Memory B cell (primary cell): Measurements from ENCODE around the gene CNTN4.

Experiments
- ATAC-seq: fragments of 150-1000 bp; cut with Tn5 transposase; 2 replicates; pipeline ENCODE4 v1.10.0; 2021; ENCODE audit warnings: low read depth, mild to moderate bottlenecking, moderate library complexity
- DNase-seq, 2 donors: peaks; one replicate each; pipeline ENCODE4 v3.0.0; 2022; ENCODE audit warnings: low spot score in 2 of 2
- H3K27ac Mint-ChIP-seq: one replicate; pipeline ENCODE4 v1.8.0; 2022; ENCODE audit warnings: mild to moderate bottlenecking, moderate library complexity, mixed read lengths
- H3K27me3 Mint-ChIP-seq: one replicate; pipeline ENCODE4 v1.8.0; 2022; ENCODE audit warnings: mixed read lengths
- H3K36me3 Mint-ChIP-seq: one replicate; pipeline ENCODE4 v1.8.0; 2022; ENCODE audit warnings: mild to moderate bottlenecking, mixed read lengths
- H3K4me1 Mint-ChIP-seq: one replicate; pipeline ENCODE4 v1.8.0; 2022; ENCODE audit warnings: mixed read lengths
- H3K4me3 Mint-ChIP-seq: one replicate; pipeline ENCODE4 v1.8.0; 2022; ENCODE audit warnings: mild to moderate bottlenecking, moderate library complexity, mixed read lengths
- H3K9me3 Mint-ChIP-seq: one replicate; pipeline ENCODE4 v1.8.0; 2022; ENCODE audit warnings: mixed read lengths

The CNTN4 gene

DNA sequence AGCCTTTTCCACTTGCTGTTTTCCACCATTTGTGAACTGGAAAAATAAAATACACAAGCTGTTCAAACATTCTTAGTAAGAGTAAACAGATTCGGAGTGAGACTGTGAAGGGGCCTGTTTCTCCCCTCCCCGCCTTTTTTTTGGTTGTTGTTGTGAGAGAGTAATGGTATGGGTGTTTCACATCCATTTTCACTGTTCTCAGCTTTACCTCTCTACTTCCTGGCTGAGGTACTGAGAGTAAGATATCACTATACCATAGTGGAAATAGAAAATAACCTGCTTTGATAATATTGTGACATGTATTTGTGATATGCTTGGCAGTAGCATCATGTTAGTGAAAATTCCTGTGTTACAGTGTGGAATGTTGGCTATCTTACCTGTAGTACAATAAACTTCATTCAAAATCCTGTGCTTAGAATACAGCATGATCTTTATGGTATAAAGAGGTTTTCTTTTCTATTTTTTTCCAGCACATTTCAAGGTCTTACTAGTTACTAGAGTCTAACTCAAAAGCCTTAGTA lies 12.0 kb downstream of the CNTN4 start:
- H3K27ac Mint-ChIP-seq, result no peak overlapping the region
- no peaks in the 10 kb centered on the region for H3K4me1 Mint-ChIP-seq
- H3K9me3 Mint-ChIP-seq, result peaks cover 8% of the 10 kb centered on the region
- peaks cover 1% of the 10 kb centered on the region for H3K27me3 Mint-ChIP-seq
- H3K36me3 Mint-ChIP-seq, result peaks cover 2% of the 10 kb centered on the region
- H3K4me3 Mint-ChIP-seq, result no peak overlapping the region
- no peak for ATAC-seq
- DNase-seq, result no peak

DNA sequence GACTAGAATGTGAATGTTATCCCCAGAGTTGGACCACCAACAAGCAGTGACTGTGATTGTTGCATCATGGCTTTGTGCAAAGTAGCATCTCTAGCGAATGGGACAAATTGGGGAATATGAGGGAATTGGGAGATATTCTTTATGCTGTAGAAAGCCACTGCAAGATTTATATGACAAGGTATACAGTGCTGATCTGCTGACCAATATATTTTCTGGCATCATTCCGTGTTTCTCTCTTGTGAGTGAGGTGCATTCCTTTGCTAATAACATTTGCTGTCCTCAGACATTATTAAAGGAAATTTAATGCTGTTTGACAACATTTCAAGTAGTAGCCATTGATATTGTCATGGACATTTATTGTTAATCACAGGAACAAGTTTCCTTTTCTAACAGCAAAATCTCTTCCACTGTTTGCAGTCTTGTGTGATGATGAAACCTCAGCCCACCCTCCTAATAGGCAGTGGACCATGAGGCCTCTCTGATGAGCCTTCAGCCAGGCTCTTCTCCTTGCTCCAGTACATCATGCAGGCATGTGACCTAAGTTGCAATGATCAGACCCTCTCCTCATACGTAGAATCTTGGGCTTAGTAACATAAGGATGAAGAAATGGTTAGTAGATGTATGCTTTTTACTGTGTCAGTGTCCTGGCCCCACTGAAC lies 16.1 kb downstream of the CNTN4 start:
- Mint-ChIP-seq H3K36me3 (no peaks in the 10 kb centered on the region), H3K4me1 (no peaks in the 10 kb centered on the region), H3K4me3 (no peak overlapping the region), H3K27me3 (peaks cover 1% of the 10 kb centered on the region), H3K9me3 (peaks cover 1% of the 10 kb centered on the region), H3K27ac (no peak overlapping the region)
- DNase-seq (no peak), ATAC-seq (no peak)

DNA sequence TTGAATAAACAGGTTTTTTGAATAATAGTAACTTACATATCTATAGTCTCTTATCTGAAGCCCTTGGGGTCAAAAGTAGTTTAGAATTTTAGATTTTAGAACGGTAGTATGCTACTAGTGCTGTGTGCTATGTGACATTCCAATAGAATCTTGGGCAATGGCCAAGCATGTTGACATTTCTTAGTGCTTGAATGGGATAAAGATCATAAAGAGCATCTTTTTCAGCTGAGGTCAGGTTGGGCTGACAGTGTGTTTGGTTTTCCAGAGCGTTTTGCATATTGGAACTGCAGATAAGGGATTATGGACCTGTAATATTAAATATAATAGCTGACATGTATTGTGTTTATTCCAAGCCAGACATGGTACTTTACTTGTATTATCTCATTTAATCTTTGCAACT lies 32.1 kb downstream of the CNTN4 start:
- DNase-seq (no peak), ATAC-seq (no peak)
- Mint-ChIP-seq H3K27ac (no peak overlapping the region), H3K36me3 (no peaks in the 10 kb centered on the region), H3K27me3 (no peaks in the 10 kb centered on the region), H3K4me3 (no peak overlapping the region), H3K9me3 (no peaks in the 10 kb centered on the region), H3K4me1 (no peaks in the 10 kb centered on the region)

DNA sequence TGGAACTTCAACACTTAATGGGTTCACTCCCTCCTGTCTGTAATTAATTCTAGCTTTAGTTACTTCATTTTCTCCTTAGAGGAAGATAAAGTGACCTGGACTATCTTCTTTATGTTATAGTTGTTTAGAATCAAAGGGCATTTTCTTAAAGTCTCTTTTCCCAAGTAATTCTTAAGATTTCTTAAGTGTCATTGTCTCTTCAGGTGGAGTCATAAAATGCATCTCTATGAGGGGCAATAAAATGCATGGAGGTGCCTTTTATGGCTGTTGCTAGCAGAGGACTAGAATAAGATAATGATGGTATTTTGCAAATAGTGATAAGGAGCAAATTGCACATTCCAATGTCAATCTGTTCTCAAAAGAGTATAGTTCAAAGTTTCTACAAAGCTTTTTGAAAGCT lies 34.5 kb downstream of the CNTN4 start:
- no peak for DNase-seq
- H3K36me3 Mint-ChIP-seq, result no peaks in the 10 kb centered on the region
- H3K9me3 Mint-ChIP-seq, result no peaks in the 10 kb centered on the region
- no peaks in the 10 kb centered on the region for H3K4me1 Mint-ChIP-seq
- H3K4me3 Mint-ChIP-seq, result no peak overlapping the region
- no peak for ATAC-seq
- no peak overlapping the region for H3K27ac Mint-ChIP-seq
- no peaks in the 10 kb centered on the region for H3K27me3 Mint-ChIP-seq

DNA sequence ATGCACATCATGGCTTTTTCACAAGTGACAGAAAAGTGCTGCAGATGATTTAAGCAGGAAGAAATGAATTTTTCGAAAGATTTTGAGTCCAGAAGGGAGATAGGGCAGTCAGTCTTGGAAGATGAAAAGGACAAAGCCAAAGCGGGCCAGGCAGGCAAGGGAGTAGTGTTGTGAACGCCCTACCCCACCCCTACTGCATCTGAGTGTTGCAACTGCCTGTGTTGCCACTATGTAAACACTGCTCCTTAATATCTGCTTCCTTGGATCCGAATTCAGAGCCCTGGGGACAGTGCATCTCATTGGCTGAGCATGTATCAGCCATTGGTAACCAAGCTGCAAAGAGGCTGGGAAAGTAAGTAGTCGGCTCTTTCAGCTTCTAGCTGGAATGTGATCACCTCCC lies 39.0 kb downstream of the CNTN4 start:
- Mint-ChIP-seq H3K4me3 (no peak overlapping the region), H3K9me3 (peaks cover 2% of the 10 kb centered on the region), H3K4me1 (no peaks in the 10 kb centered on the region), H3K27me3 (no peaks in the 10 kb centered on the region), H3K27ac (no peak overlapping the region), H3K36me3 (no peaks in the 10 kb centered on the region)
- ATAC-seq (no peak), DNase-seq (no peak)

DNA sequence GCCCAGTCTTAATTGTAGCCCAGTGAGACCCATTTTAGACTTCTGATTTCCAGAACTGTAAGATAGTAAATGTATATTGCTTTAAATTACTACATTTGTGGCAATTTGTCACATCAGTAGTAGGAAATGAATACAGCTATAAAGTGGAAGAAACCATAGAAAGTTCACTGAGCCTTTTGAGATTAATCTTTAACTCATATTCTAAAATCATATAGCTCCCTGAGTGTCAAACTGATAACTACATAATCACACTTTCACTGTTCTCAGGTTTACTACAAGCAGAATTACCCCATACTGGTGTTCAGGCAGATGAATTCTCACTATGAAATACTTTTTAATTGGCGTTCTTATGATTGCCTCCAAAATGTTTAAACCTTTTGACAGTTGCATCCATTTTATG lies 42.8 kb downstream of the CNTN4 start:
- DNase-seq (no peak), ATAC-seq (no peak)
- Mint-ChIP-seq H3K27ac (no peak overlapping the region), H3K9me3 (peaks cover 2% of the 10 kb centered on the region), H3K27me3 (no peaks in the 10 kb centered on the region), H3K4me1 (no peaks in the 10 kb centered on the region), H3K36me3 (no peaks in the 10 kb centered on the region), H3K4me3 (no peak overlapping the region)

DNA sequence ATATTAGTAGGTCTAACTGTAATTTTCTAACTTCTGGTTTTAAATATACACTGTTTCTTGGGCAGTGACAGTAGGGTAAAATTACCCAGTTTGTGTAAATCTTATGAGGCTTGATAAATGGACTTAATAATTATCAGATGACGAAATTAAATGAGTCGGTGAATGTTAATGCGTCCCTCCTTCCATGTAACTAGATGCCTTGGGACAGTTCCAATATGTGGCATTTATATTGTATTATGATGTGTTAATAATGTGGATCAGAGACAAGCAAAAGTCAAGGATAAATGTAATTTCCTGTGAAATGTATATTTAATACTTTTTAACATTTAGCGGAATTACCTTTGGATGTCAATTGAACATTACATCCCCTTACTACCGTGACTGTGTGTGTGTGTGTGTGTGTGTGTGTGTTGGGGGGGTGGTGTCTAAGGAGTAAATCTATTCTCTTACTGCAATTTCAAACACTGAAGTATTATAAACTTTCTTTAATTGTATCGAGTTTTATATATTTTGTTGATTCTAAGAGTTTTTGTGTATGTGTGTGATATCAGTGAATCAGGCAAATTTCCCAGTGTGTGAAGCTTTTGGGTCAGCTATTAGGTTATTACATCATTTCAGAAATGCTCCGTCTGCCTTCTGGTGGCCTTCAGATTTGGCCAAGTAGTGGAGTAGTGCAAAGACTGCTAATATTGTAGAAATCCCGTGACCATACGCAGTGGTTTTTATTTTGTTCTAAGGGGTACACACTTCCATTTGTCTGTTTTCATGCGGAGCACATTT lies 50.1 kb downstream of the CNTN4 start:
- H3K4me3 Mint-ChIP-seq, result no peak overlapping the region
- no peak for DNase-seq
- no peaks in the 10 kb centered on the region for H3K27me3 Mint-ChIP-seq
- no peak overlapping the region for H3K27ac Mint-ChIP-seq
- H3K4me1 Mint-ChIP-seq, result no peaks in the 10 kb centered on the region
- H3K36me3 Mint-ChIP-seq, result no peaks in the 10 kb centered on the region
- ATAC-seq, result no peak
- no peaks in the 10 kb centered on the region for H3K9me3 Mint-ChIP-seq

DNA sequence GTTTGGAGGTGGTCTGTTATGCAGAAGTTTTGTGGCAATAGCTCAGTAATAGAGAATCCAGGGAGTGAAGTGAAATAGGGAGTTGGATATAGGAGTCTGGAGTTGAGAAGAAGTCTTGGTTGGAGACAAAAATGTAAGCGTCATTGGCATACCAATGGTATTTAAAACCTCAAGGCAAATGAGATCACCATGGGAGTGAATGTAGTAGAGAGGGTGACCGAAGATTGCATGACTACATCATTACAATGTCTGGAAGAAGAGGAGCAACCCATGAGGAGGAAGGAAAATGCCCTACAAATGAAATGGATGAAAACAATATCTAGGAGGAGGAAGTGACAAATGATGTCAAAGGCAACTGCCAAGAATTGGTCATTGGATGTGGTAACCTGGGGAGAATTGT lies 54.4 kb downstream of the CNTN4 start:
- Mint-ChIP-seq H3K36me3 (no peaks in the 10 kb centered on the region), H3K4me1 (no peaks in the 10 kb centered on the region), H3K9me3 (no peaks in the 10 kb centered on the region), H3K27me3 (peaks cover 1% of the 10 kb centered on the region), H3K4me3 (no peak overlapping the region), H3K27ac (no peak overlapping the region)
- no peak for DNase-seq
- ATAC-seq, result no peak

DNA sequence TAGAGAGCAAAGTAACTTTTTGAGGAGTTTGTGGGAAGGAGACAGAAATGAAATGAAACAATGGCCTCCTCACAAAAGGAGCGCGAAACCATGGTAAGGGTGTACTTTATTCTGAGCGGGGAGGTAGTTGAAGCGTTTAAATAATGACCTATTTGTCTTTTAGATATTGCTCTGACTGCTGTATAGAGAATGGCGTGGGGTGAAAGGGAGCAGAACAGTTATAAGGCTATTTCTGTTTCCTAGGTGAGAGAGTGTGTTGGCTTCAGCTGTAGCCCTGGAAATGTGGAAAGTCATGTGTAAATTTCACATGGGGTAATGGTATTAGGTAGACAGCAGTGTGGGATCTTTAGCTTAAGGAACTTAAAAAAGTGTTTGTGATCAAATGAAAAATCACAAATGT lies 54.9 kb downstream of the CNTN4 start:
- DNase-seq (no peak), ATAC-seq (no peak)
- H3K27me3 Mint-ChIP-seq, result peaks cover 1% of the 10 kb centered on the region
- no peaks in the 10 kb centered on the region for H3K9me3 Mint-ChIP-seq
- H3K4me3 Mint-ChIP-seq, result no peak overlapping the region
- H3K4me1 Mint-ChIP-seq, result no peaks in the 10 kb centered on the region
- no peak overlapping the region for H3K27ac Mint-ChIP-seq
- H3K36me3 Mint-ChIP-seq, result no peaks in the 10 kb centered on the region

DNA sequence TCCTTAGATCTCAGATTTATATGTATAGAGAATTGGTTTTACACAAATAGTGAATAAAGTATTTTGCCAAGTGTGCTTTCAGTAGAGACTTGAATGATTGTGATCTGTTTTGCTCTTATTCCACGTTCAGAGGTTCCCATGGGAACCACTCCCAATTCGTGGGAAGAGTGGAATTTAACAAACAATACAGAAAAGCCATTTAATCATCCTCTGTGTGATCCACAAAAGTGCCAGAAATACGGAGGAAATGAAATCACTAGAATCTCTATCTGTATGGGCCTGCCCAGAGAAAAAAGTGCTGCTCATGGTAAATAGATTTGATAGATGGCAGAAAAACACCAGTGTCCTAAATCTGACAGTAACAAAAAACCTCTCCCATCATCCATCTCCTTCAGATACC lies 56.0 kb downstream of the CNTN4 start:
- Mint-ChIP-seq H3K9me3 (no peaks in the 10 kb centered on the region), H3K36me3 (no peaks in the 10 kb centered on the region), H3K4me1 (no peaks in the 10 kb centered on the region), H3K4me3 (no peak overlapping the region), H3K27me3 (peaks cover 1% of the 10 kb centered on the region), H3K27ac (no peak overlapping the region)
- no peak for DNase-seq
- ATAC-seq, result no peak

DNA sequence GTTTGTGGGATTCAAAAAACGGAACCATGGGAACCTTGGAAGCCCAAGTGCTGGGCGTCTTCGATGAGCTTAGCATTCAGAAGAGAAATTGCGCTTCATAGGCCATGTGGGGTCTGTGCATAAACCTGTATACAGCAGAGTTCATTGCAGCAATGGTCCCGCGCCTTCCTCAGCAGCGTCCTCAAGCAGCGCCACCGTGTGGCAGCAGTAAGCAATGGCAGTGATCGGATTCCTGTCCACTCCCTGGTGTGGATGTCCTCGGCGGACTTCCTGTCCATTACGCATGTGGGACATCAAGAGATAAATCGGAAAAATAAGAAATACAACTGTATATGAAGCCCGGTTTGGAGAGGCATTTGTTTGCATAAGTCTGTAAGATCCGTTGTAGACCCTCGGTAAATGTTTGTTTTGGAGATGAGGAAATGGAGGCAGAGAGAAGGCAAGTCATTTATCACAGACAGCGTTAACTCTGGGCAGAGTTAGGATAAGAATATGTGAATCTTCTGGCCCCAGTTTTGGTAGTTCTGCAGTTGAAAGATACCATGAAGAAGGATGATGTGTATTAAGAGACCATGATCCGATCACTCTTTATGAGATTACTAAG lies 57.7 kb downstream of the CNTN4 start:
- Mint-ChIP-seq H3K4me1 (no peaks in the 10 kb centered on the region), H3K27ac (no peak overlapping the region), H3K27me3 (peaks cover 1% of the 10 kb centered on the region), H3K4me3 (no peak overlapping the region), H3K9me3 (no peaks in the 10 kb centered on the region), H3K36me3 (no peaks in the 10 kb centered on the region)
- DNase-seq, result no peak
- ATAC-seq, result no peak

DNA sequence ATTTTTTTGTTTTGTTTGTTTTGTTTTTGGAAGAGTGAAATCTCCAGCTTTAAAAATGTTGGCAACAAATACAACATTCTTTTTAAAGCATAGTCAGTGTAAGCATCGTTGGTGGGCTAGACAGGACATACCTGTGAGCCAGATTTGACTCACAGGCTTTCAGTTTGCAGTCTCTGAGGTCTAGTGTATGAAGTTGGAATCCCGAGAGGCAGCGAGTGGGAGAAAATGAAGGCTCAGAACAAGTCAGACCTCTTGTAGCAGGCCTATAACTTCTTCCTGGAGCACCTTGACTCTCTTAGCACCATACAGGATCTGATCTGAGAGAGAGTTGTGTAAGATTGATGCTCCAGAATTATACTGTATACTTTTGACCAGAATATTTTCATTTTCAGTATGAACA lies 60.2 kb downstream of the CNTN4 start:
- Mint-ChIP-seq H3K9me3 (no peaks in the 10 kb centered on the region), H3K4me3 (no peak overlapping the region), H3K4me1 (no peaks in the 10 kb centered on the region), H3K36me3 (no peaks in the 10 kb centered on the region), H3K27ac (no peak overlapping the region), H3K27me3 (peaks cover 1% of the 10 kb centered on the region)
- no peak for DNase-seq
- ATAC-seq, result no peak

DNA sequence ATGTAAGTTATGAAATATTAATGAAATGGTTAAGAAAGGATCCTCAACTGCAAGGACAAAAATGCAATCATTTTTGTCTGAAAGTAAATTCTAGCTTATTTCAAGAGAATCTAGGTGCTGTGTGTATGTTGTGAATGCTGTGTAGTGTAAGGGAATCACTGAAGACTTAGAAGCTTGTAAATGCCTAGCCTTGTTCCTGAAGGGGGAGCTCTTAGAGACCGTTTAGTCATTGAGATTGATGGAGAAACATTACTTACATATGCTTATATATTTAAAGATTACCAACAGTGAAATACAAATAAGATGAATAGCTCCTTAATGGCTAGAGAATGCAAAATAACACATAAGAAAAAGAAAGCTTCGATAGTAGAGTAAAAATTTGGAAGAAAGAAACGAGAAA lies 67.9 kb downstream of the CNTN4 start:
- no peak overlapping the region for H3K27ac Mint-ChIP-seq
- peaks cover 2% of the 10 kb centered on the region for H3K9me3 Mint-ChIP-seq
- no peak overlapping the region for H3K4me3 Mint-ChIP-seq
- peaks cover 1% of the 10 kb centered on the region for H3K27me3 Mint-ChIP-seq
- no peak for DNase-seq
- no peaks in the 10 kb centered on the region for H3K36me3 Mint-ChIP-seq
- no peak for ATAC-seq
- no peaks in the 10 kb centered on the region for H3K4me1 Mint-ChIP-seq

DNA sequence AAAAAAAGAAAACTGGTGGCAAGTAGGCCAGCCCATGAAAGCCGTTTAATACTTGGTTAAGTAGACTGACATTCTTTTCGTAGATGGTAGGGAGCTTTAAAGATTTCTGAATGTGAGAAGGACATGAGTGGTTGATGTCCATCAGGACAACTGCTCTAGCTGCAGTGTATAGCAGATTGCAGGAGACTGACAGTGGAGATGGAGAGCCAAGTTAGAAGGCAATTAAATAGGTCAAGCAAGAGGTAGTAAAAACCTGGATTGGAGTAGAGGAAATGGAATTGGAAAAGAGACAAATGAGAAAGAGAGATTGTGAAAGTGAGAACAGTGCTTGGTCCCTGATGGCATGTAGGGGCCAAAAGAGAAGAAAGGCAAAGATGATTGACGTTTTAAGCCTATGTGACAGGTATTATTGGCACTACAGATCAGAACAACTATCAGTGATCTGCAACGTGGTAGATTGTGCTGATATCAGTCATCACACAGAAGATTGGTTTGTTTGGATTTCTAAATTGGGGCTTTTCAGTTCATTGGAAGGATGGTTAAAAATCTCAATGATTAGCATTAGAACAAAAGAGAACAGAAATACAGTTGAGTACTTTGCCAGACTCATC lies 74.0 kb downstream of the CNTN4 start:
- no peak overlapping the region for H3K4me3 Mint-ChIP-seq
- peaks cover 3% of the 10 kb centered on the region for H3K9me3 Mint-ChIP-seq
- H3K4me1 Mint-ChIP-seq, result no peaks in the 10 kb centered on the region
- no peak overlapping the region for H3K27ac Mint-ChIP-seq
- no peaks in the 10 kb centered on the region for H3K36me3 Mint-ChIP-seq
- ATAC-seq (no peak), DNase-seq (no peak)
- H3K27me3 Mint-ChIP-seq, result no peaks in the 10 kb centered on the region
